Ectodermal cell (in vitro differentiated cells): ENCODE measurements around the gene WDFY3.
"Not testable (repeated sequence)": the region's sequence is repeated elsewhere in the genome, so short reads cannot be mapped to it uniquely, and the experiment has no call there.

Experiments used
- H3K27ac ChIP-seq: 2 replicates; pipeline ENCODE4 v1.7.0; 2013; ENCODE audit warnings: mild to moderate bottlenecking, low read depth, low read length; ENCODE audit not compliant: insufficient read depth, poor library complexity, severe bottlenecking
- H3K27me3 ChIP-seq: 2 replicates; pipeline ENCODE4 v1.7.0; 2013; ENCODE audit warnings: mild to moderate bottlenecking, low read length; ENCODE audit not compliant: insufficient read depth, control insufficient read depth, poor library complexity, severe bottlenecking
- H3K36me3 ChIP-seq: one replicate; pipeline ENCODE4 v1.7.0; 2013; ENCODE audit warnings: low read length; ENCODE audit not compliant: control insufficient read depth, insufficient read depth
- H3K4me1 ChIP-seq: one replicate; pipeline ENCODE4 v1.7.0; 2013; ENCODE audit warnings: low read length; ENCODE audit not compliant: control insufficient read depth, insufficient read depth
- H3K4me3 ChIP-seq: 2 replicates; pipeline ENCODE4 v1.7.0; 2013; ENCODE audit warnings: low read depth, low read length, control low read depth; ENCODE audit not compliant: insufficient read depth
- H3K9me3 ChIP-seq: 2 replicates; pipeline ENCODE4 v1.7.0; 2013; ENCODE audit warnings: mild to moderate bottlenecking, low read length, moderate library complexity; ENCODE audit not compliant: control insufficient read depth
- WGBS, 2 experiments: methylation state at CpG; one replicate each; pipeline ENCODE4 v1.1.7; 2013; ENCODE audit warnings: missing lambda C conversion rate in 2 of 2; 5-methylcytosine and 5-hydroxymethylcytosine counted together

WDFY3 gene

GRCh38 chr4:84673475-84674240, 292.8 kb downstream of the WDFY3 start:
- Histone ChIP-seq H3K9me3 (no peaks in the 10 kb centered on the region), H3K27ac (no peak overlapping the region), H3K4me3 (no peak overlapping the region), H3K27me3 (no peaks in the 10 kb centered on the region), H3K4me1 (no peaks in the 10 kb centered on the region), H3K36me3 (peaks cover 25% of the 10 kb centered on the region)
- 88 to 100% methylated on average over 1 of the region's 1 CpG for WGBS, 2 experiments

GRCh38 chr4:84672177-84672576, 294.3 kb downstream of the WDFY3 start:
- no peak overlapping the region for H3K27ac ChIP-seq
- H3K36me3 ChIP-seq = peaks cover 15% of the 10 kb centered on the region
- H3K27me3 ChIP-seq = no peaks in the 10 kb centered on the region

GRCh38 chr4:84669201-84669600, 297.3 kb downstream of the WDFY3 start:
- Histone ChIP-seq H3K9me3 (no peaks in the 10 kb centered on the region), H3K4me3 (no peak overlapping the region), H3K36me3 (peaks cover 7% of the 10 kb centered on the region), H3K27me3 (no peaks in the 10 kb centered on the region), H3K4me1 (no peaks in the 10 kb centered on the region), H3K27ac (no peak overlapping the region)
- 92 to 93% methylated on average over 1 of the region's 1 CpG for WGBS, 2 experiments

More at GRCh38 chr4:84672177-84672576, 294.3 kb downstream of the WDFY3 start:
- Histone ChIP-seq H3K4me3 (no peak overlapping the region), H3K9me3 (no peaks in the 10 kb centered on the region), H3K4me1 (no peaks in the 10 kb centered on the region)

GRCh38 chr4:84666439-84666838, 300.1 kb downstream of the WDFY3 start:
- no peak overlapping the region for H3K27ac ChIP-seq
- no peaks in the 10 kb centered on the region for H3K36me3 ChIP-seq
- H3K27me3 ChIP-seq = no peaks in the 10 kb centered on the region
- H3K4me1 ChIP-seq = no peaks in the 10 kb centered on the region
- WGBS, 2 experiments = 100% methylated on average over 1 of the region's 1 CpG
- H3K9me3 ChIP-seq = no peaks in the 10 kb centered on the region
- no peak overlapping the region for H3K4me3 ChIP-seq

- not testable (repeated sequence) for H3K9me3 ChIP-seq, H3K4me3 ChIP-seq, H3K36me3 ChIP-seq, H3K27me3 ChIP-seq, H3K27ac ChIP-seq, H3K4me1 ChIP-seq
- WGBS, 2 experiments = 96 to 97% methylated on average over 19 of the region's 19 CpGs
These were observed 301.7 kb downstream of the WDFY3 start for GRCh38 chr4:84664767-84665166.

- 88 to 97% methylated on average over 4 of the region's 4 CpGs for WGBS, 2 experiments
- Histone ChIP-seq H3K4me1 (no peaks in the 10 kb centered on the region), H3K9me3 (no peaks in the 10 kb centered on the region), H3K27me3 (no peaks in the 10 kb centered on the region), H3K36me3 (no peaks in the 10 kb centered on the region), H3K27ac (no peak overlapping the region), H3K4me3 (no peak overlapping the region)
These were observed 305.1 kb downstream of the WDFY3 start for GRCh38 chr4:84661191-84661939.

GRCh38 chr4:84660606-84661005, 305.9 kb downstream of the WDFY3 start:
- no peaks in the 10 kb centered on the region for H3K4me1 ChIP-seq
- WGBS, 2 experiments = 95% methylated on average over 3 of the region's 3 CpGs
- H3K27ac ChIP-seq = no peak overlapping the region
- no peaks in the 10 kb centered on the region for H3K9me3 ChIP-seq
- H3K27me3 ChIP-seq = no peaks in the 10 kb centered on the region
- H3K36me3 ChIP-seq = no peaks in the 10 kb centered on the region
- H3K4me3 ChIP-seq = no peak overlapping the region

- Histone ChIP-seq H3K27me3 (no peaks in the 10 kb centered on the region), H3K27ac (no peak overlapping the region), H3K36me3 (no peaks in the 10 kb centered on the region), H3K9me3 (no peaks in the 10 kb centered on the region), H3K4me1 (peaks cover 13% of the 10 kb centered on the region), H3K4me3 (no peak overlapping the region)
- WGBS, 2 experiments = 95% methylated on average over 2 to 3 of the region's 4 CpGs
These were observed 314.0 kb downstream of the WDFY3 start for GRCh38 chr4:84652478-84652877.

- no peaks in the 10 kb centered on the region for H3K36me3 ChIP-seq
- H3K4me3 ChIP-seq = no peak overlapping the region
- H3K9me3 ChIP-seq = no peaks in the 10 kb centered on the region
- WGBS, 2 experiments = 91 to 96% methylated on average over 1 of the region's 1 CpG
- H3K4me1 ChIP-seq = peaks cover 13% of the 10 kb centered on the region
- H3K27ac ChIP-seq = no peak overlapping the region
- no peaks in the 10 kb centered on the region for H3K27me3 ChIP-seq
These were observed 315.0 kb downstream of the WDFY3 start for GRCh38 chr4:84651499-84651898.

GRCh38 chr4:84648863-84649647, 317.4 kb downstream of the WDFY3 start:
- Histone ChIP-seq H3K36me3 (no peaks in the 10 kb centered on the region), H3K4me1 (peaks cover 16% of the 10 kb centered on the region), H3K9me3 (no peaks in the 10 kb centered on the region), H3K4me3 (no peak overlapping the region), H3K27me3 (no peaks in the 10 kb centered on the region), H3K27ac (no peak overlapping the region)
- WGBS, 2 experiments = 90 to 96% methylated on average over 10 of the region's 10 CpGs
